ENCODE data around the gene PDCD1LG2. TPM values are rescaled to one million over a fixed set of nuclear protein-coding genes. Genes with fewer than 3 reads are reported as not detected.

The PDCD1LG2 gene
- polyA plus RNA-seq, 1 of the 3 experiments (the other 2 are of a cell fraction) = 11.1 TPM

DNA sequence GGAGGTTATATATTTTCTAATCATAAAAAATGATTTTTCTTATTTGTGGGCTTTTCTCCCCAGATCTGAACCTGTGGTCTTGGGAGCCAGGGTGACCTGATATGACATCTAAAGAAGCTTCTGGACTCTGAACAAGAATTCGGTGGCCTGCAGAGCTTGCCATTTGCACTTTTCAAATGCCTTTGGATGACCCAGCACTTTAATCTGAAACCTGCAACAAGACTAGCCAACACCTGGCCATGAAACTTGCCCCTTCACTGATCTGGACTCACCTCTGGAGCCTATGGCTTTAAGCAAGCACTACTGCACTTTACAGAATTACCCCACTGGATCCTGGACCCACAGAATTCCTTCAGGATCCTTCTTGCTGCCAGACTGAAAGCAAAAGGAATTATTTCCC, 59.6 kb downstream of the PDCD1LG2 start:
- no peaks in the 10 kb centered on the region for H3K79me2 ChIP-seq (ENCODE audit: insufficient read depth)
- TF ChIP-seq RCOR1 (IDR thresholded peaks at IDR 0.05; ENCODE audit: low read length) (no peak), FOXJ3 (CRISPR knock-in tag; IDR thresholded peaks at IDR 0.05) (no peak), YY1 (IDR thresholded peaks at IDR 0.05; ENCODE audit: low read depth) (no peak), MEF2A (IDR thresholded peaks at IDR 0.05; ENCODE audit: borderline replicate concordance, low read depth) (no peak), NFIC (IDR thresholded peaks at IDR 0.05; ENCODE audit: borderline replicate concordance) (no peak), GATA2 (CRISPR knock-in tag; IDR thresholded peaks at IDR 0.05) (no peak), SIN3A (IDR thresholded peaks at IDR 0.05; ENCODE audit: borderline replicate concordance, low read depth, low read length) (no peak)
- no peaks in the 10 kb centered on the region for H3K4me1 ChIP-seq (ENCODE audit: control insufficient read depth in 1 of 2, insufficient read depth in 2 of 2, low read depth in 1 of 2, low read length in 1 of 2)
- no peak overlapping the region for H3K4me2 ChIP-seq
- no peak overlapping the region for H3K4me3 ChIP-seq (ENCODE audit: low read depth in 2 of 2, low read length in 1 of 2)
- H3F3A ChIP-seq (replicated peaks; ENCODE audit: insufficient read depth) = no peaks in the 10 kb centered on the region
- H4K20me1 ChIP-seq (ENCODE audit: insufficient read depth) = no peaks in the 10 kb centered on the region
- no peaks in the 10 kb centered on the region for H3K9me2 ChIP-seq
- no peak overlapping the region for H3K9ac ChIP-seq
- peaks cover 0 to 22% of the 10 kb centered on the region in 2 experiments for H3K36me3 ChIP-seq (replicated peaks in 1 of 2; ENCODE audit: control insufficient read depth in 1 of 2, insufficient read depth in 2 of 2, low read length in 1 of 2)
- no peak overlapping the region for H2AFZ ChIP-seq (ENCODE audit: low read depth)
- no peak overlapping the region; a peak in 1 of 4 replicates for H3K27ac ChIP-seq (ENCODE audit: low read depth in 2 of 2, low read length in 1 of 2)
- no peaks in the 10 kb centered on the region for H3K27me3 ChIP-seq (ENCODE audit: insufficient read depth)
- no peak for DNase-seq
- POLR2A ChIA-PET = no interaction called here
- CTCF ChIA-PET = interaction anchor here (0.7 to 1.2 kb wide), 3 partner anchors 9 to 18 kb away, joined by 3 to 4 read pairs (median 3); no protein-coding TSS in a partner anchor
- 83% methylated on average over 1 of the region's 1 CpG for WGBS (ENCODE audit: low lambda C conversion rate)
- H3K9me3 ChIP-seq = no peaks in the 10 kb centered on the region

- CTCF ChIA-PET = no interaction called here
- Histone ChIP-seq H3K4me3 (ENCODE audit: low read depth in 2 of 2, low read length in 1 of 2) (no peak overlapping the region), H3K36me3 (replicated peaks in 1 of 2; ENCODE audit: control insufficient read depth in 1 of 2, insufficient read depth in 2 of 2, low read length in 1 of 2) (peaks cover 0 to 17% of the 10 kb centered on the region in 2 experiments), H3K4me1 (ENCODE audit: control insufficient read depth in 1 of 2, insufficient read depth in 2 of 2, low read depth in 1 of 2, low read length in 1 of 2) (no peaks in the 10 kb centered on the region), H3F3A (replicated peaks; ENCODE audit: insufficient read depth) (no peaks in the 10 kb centered on the region), H3K27me3 (ENCODE audit: insufficient read depth) (no peaks in the 10 kb centered on the region), H4K20me1 (ENCODE audit: insufficient read depth) (no peaks in the 10 kb centered on the region), H3K9me3 (no peaks in the 10 kb centered on the region), H3K27ac (ENCODE audit: low read depth in 2 of 2, low read length in 1 of 2) (no peak overlapping the region), H3K9me2 (no peaks in the 10 kb centered on the region), H3K4me2 (no peak overlapping the region), H2AFZ (ENCODE audit: low read depth) (no peak overlapping the region), H3K79me2 (ENCODE audit: insufficient read depth) (no peaks in the 10 kb centered on the region), H3K9ac (no peak overlapping the region)
- POLR2A ChIA-PET = no interaction called here
- WGBS (ENCODE audit: low lambda C conversion rate) = 87% methylated on average over 1 of the region's 1 CpG
- DNase-seq = no peak
- TF ChIP-seq MEF2A (IDR thresholded peaks at IDR 0.05; ENCODE audit: borderline replicate concordance, low read depth) (no peak), SIN3A (IDR thresholded peaks at IDR 0.05; ENCODE audit: borderline replicate concordance, low read depth, low read length) (no peak), MXI1 (IDR thresholded peaks at IDR 0.05; ENCODE audit: low read depth, low read length) (no peak), RAD21 (IDR thresholded peaks at IDR 0.05; ENCODE audit: low read length) (no peak), GABPA (IDR thresholded peaks at IDR 0.05; ENCODE audit: low read depth) (no peak), NFIC (IDR thresholded peaks at IDR 0.05; ENCODE audit: borderline replicate concordance) (no peak), FOXM1 (IDR thresholded peaks at IDR 0.05; ENCODE audit: low read depth) (no peak), RXRA (IDR thresholded peaks at IDR 0.05; ENCODE audit: borderline replicate concordance, low read depth) (no peak), EZH2phosphoT487 (IDR thresholded peaks at IDR 0.05; ENCODE audit: borderline replicate concordance, low read depth) (no peak), IRF3 (IDR thresholded peaks at IDR 0.05; ENCODE audit: low read depth, low read length) (no peak), FOXJ3 (CRISPR knock-in tag; IDR thresholded peaks at IDR 0.05) (no peak), YY1 (IDR thresholded peaks at IDR 0.05; ENCODE audit: low read depth) (no peak), POLR2AphosphoS5 (IDR thresholded peaks at IDR 0.05; ENCODE audit: low read depth, low read length) (no peak), RCOR1 (IDR thresholded peaks at IDR 0.05; ENCODE audit: low read length) (no peak)
- TF ChIP-seq, protein P1, sequence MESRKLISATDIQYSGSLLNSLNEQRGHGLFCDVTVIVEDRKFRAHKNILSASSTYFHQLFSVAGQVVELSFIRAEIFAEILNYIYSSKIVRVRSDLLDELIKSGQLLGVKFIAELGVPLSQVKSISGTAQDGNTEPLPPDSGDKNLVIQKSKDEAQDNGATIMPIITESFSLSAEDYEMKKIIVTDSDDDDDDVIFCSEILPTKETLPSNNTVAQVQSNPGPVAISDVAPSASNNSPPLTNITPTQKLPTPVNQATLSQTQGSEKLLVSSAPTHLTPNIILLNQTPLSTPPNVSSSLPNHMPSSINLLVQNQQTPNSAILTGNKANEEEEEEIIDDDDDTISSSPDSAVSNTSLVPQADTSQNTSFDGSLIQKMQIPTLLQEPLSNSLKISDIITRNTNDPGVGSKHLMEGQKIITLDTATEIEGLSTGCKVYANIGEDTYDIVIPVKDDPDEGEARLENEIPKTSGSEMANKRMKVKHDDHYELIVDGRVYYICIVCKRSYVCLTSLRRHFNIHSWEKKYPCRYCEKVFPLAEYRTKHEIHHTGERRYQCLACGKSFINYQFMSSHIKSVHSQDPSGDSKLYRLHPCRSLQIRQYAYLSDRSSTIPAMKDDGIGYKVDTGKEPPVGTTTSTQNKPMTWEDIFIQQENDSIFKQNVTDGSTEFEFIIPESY (IDR thresholded peaks at IDR 0.05; ENCODE audit: borderline replicate concordance, low read depth) = no peak
Measured at GRCh38 chr9:5571629-5572232, 61.4 kb downstream of the PDCD1LG2 start.

Measured in SK-N-SH (cell line).